ENCODE measurements around the gene SLC25A10. TPM values are rescaled to one million over a fixed set of nuclear protein-coding genes. Genes with fewer than 3 reads are reported as not detected.

SLC25A10 gene
- total and polyA plus RNA-seq, 10 of the 15 experiments (the other 5 are each of a cell fraction or from before 2014, with no cell fraction given), result 0.11 to 72.7 (median 22.3) TPM

- H3K27ac ChIP-seq (ENCODE audit: control insufficient read depth, insufficient read depth), result no peak overlapping the region
- no peaks in the 10 kb centered on the region for H3K36me3 ChIP-seq (ENCODE audit: control insufficient read depth in 2 of 2, insufficient read depth in 2 of 2, low read length in 1 of 2)
- H3K9ac ChIP-seq (ENCODE audit: control insufficient read depth, insufficient read depth, low read length), result no peak overlapping the region
- WGBS (ENCODE audit: insufficient coverage, insufficient replicate concordance, low lambda C conversion rate, missing lambda C conversion rate), result 34% methylated on average over 32 of the region's 32 CpGs
- peaks cover 0 to 2% of the 10 kb centered on the region in 2 experiments; a peak in 1 of 4 replicates for H3K27me3 ChIP-seq (replicated peaks in 1 of 2; ENCODE audit: control insufficient read depth in 2 of 2, insufficient read depth in 2 of 2, low read length in 1 of 2)
- no peaks in the 10 kb centered on the region for H4K20me1 ChIP-seq (ENCODE audit: control insufficient read depth, insufficient read depth)
- no peaks in the 10 kb centered on the region for H3K9me3 ChIP-seq (replicated peaks; ENCODE audit: control insufficient read depth, insufficient read depth, low read length)
- ChIA-PET SMC1A (ENCODE audit: uncharacterized antibody, unreplicated experiment) (no interaction called here), POLR2A (interaction anchor here (0.6 kb wide), 1 partner anchor 125 kb away, joined by 7 read pairs; no protein-coding TSS in a partner anchor), CTCF (interaction anchor here (0.6 to 3.1 kb wide), 4 partner anchors 9 to 288 kb away, joined by 3 to 12 read pairs (median 6); partner anchors contain the start of genes CENPX, LRRC45 and MCRIP1), RAD21 (ENCODE audit: unreplicated experiment) (interaction anchor here (1.2 kb wide), 1 partner anchor 74 kb away, joined by 3 read pairs; no protein-coding TSS in a partner anchor)
- H3K79me2 ChIP-seq (ENCODE audit: control insufficient read depth, insufficient read depth, low read length), result no peaks in the 10 kb centered on the region
- BruUV-seq (replicated peaks), result no TSS peak
- peaks cover 4% of the 10 kb centered on the region; the same call in 1 of the 2 replicates for H3K4me1 ChIP-seq (ENCODE audit: control insufficient read depth, insufficient read depth, low read length)
- peak; percentile 97 for FAIRE-seq
- in situ Hi-C loops (cut with MboI) (no loop called here), intact Hi-C loops (cut with micrococcal nuclease; ENCODE audit: unreplicated experiment) (no loop called here)
- no peak for DNase-seq (ENCODE audit: low read depth, low spot score)
- no peak overlapping the region for H3K4me3 ChIP-seq
- peak; percentile 94 for ATAC-seq
- H3K4me2 ChIP-seq (ENCODE audit: control insufficient read depth, insufficient read depth), result no peak overlapping the region
- H2AFZ ChIP-seq (ENCODE audit: control insufficient read depth, low read depth, low read length), result no peak overlapping the region
- TF ChIP-seq LARP7 (IDR thresholded peaks at IDR 0.05), result no peak
- TF ChIP-seq HCFC1 (IDR thresholded peaks at IDR 0.05; ENCODE audit: low read length), result 0 out of 2 replicates have a peak, but pooled peaks have one; percentile 15
- TF ChIP-seq GATAD2B (conservative IDR thresholded peaks at IDR 0.05; ENCODE audit: low read depth), result 0 out of 2 replicates have a peak, but pooled peaks have one; percentile 36
- TF ChIP-seq SMARCA5 (IDR thresholded peaks at IDR 0.05), result 0 out of 2 replicates have a peak, but pooled peaks have one; percentile 52
- TF ChIP-seq PKNOX1 (IDR thresholded peaks at IDR 0.05), result peak; percentile 70; the same call in 1 of the 2 replicates
- no peak for TF ChIP-seq MTA2 (IDR thresholded peaks at IDR 0.05; ENCODE audit: low read depth)
- TF ChIP-seq YBX1 (IDR thresholded peaks at IDR 0.05), result no peak
- TF ChIP-seq MLLT1 (IDR thresholded peaks at IDR 0.05), result no peak
- no peak for TF ChIP-seq POLR2AphosphoS2 (IDR thresholded peaks at IDR 0.05; ENCODE audit: low read depth, low read length)
- TF ChIP-seq ZNF274 (IDR thresholded peaks at IDR 0.05; ENCODE audit: insufficient read depth, insufficient read length), result no peak
- no peak for TF ChIP-seq ATF7 (IDR thresholded peaks at IDR 0.05; ENCODE audit: low read depth)
- no peak for TF ChIP-seq E2F8 (IDR thresholded peaks at IDR 0.05; ENCODE audit: low read depth, partially characterized antibody)
- TF ChIP-seq NFIC (IDR thresholded peaks at IDR 0.05; ENCODE audit: low read depth, low read length), result no peak
- 0 out of 2 replicates have a peak, but pooled peaks have one; percentile 35 for TF ChIP-seq ZNF207 (IDR thresholded peaks at IDR 0.05; ENCODE audit: borderline replicate concordance)
- TF ChIP-seq NBN (IDR thresholded peaks at IDR 0.05), result 0 out of 2 replicates have a peak, but pooled peaks have one; percentile 28
- TF ChIP-seq FOXM1 (IDR thresholded peaks at IDR 0.05; ENCODE audit: low read depth, low read length), result no peak
- TF ChIP-seq SMC3 (IDR thresholded peaks at IDR 0.05; ENCODE audit: borderline replicate concordance, low read length), result peak; percentile 79
- TF ChIP-seq SUZ12 (IDR thresholded peaks at IDR 0.05; ENCODE audit: unreplicated experiment), result no peak
- TF ChIP-seq BRCA1 (IDR thresholded peaks at IDR 0.05; ENCODE audit: low read depth, low read length), result no peak
- TF ChIP-seq YY1 (IDR thresholded peaks at IDR 0.05; ENCODE audit: low read depth, low read length), result 0 out of 2 replicates have a peak, but pooled peaks have one; percentile 36
Observed at GRCh38 chr17:81733507-81734404, 21.7 kb downstream of the SLC25A10 start.

Data from GM12878 (cell line).